Activated CD8-positive, alpha-beta memory T cell treated with anti-CD3 and anti-CD28 coated beads, Interleukin-2, amount 50 U/mL, for 1 hour (primary cell): ENCODE results near the gene MAP1LC3B.

Experiments used
- DNase-seq: peaks from one replicate; pipeline ENCODE4 v3.0.0-alpha.2; 2020; ENCODE audit errors: extremely low read depth

MAP1LC3B gene

GRCh38 chr16:87391950-87392820, at the start of gene MAP1LC3B:
Gene MAP1LC3B (plus strand): TSS chr16:87392336. CDS start chr16:87392428, 92 bp downstream.
- peak; percentile 85 for DNase-seq

GRCh38 chr16:87342504-87342903, 49.6 kb upstream of the MAP1LC3B start:
- no peak for DNase-seq

- no peak for DNase-seq
Measured at GRCh38 chr16:87342978-87343752, 49.0 kb upstream of the MAP1LC3B start.

GRCh38 chr16:87343753-87344050, 48.4 kb upstream of the MAP1LC3B start:
- DNase-seq = no peak

GRCh38 chr16:87344165-87344930, 47.8 kb upstream of the MAP1LC3B start:
- DNase-seq = no peak

GRCh38 chr16:87344931-87345631, 47.1 kb upstream of the MAP1LC3B start:
- peak; percentile 24 for DNase-seq

- no peak for DNase-seq
Measured at GRCh38 chr16:87345726-87346424, 46.3 kb upstream of the MAP1LC3B start.

- no peak for DNase-seq
Measured at GRCh38 chr16:87346517-87347060, 45.5 kb upstream of the MAP1LC3B start.

- DNase-seq = no peak
Measured at GRCh38 chr16:87347932-87348615, 44.1 kb upstream of the MAP1LC3B start.

GRCh38 chr16:87348616-87349157, 43.4 kb upstream of the MAP1LC3B start:
- DNase-seq = no peak

GRCh38 chr16:87350031-87350430, 42.1 kb upstream of the MAP1LC3B start:
- no peak for DNase-seq

- no peak for DNase-seq
Measured at GRCh38 chr16:87350681-87351319, 41.3 kb upstream of the MAP1LC3B start.

- no peak for DNase-seq
Measured at GRCh38 chr16:87351320-87351698, 40.8 kb upstream of the MAP1LC3B start.

- DNase-seq = no peak
Measured at GRCh38 chr16:87352818-87353217, 39.3 kb upstream of the MAP1LC3B start.

GRCh38 chr16:87353613-87354012, 38.5 kb upstream of the MAP1LC3B start:
- DNase-seq = no peak

- no peak for DNase-seq
Measured at GRCh38 chr16:87356491-87356853, 35.7 kb upstream of the MAP1LC3B start.

- no peak for DNase-seq
Measured at GRCh38 chr16:87358250-87358649, 33.9 kb upstream of the MAP1LC3B start.

GRCh38 chr16:87358696-87359095, 33.4 kb upstream of the MAP1LC3B start:
- DNase-seq = no peak

GRCh38 chr16:87359121-87359520, 33.0 kb upstream of the MAP1LC3B start:
- DNase-seq = no peak
